HG03571 (cell line): ENCODE data around the gene ACSF3.
"Not testable (repeated sequence)": the region's sequence is repeated elsewhere in the genome, so short reads cannot be mapped to it uniquely, and the experiment has no call there.

Experiments
- ATAC-seq: cut with Tn5 transposase; IDR thresholded peaks from one replicate; pipeline ENCODE4 v1.9.1; 2021; ENCODE audit not compliant: unreplicated experiment

The ACSF3 gene

DNA sequence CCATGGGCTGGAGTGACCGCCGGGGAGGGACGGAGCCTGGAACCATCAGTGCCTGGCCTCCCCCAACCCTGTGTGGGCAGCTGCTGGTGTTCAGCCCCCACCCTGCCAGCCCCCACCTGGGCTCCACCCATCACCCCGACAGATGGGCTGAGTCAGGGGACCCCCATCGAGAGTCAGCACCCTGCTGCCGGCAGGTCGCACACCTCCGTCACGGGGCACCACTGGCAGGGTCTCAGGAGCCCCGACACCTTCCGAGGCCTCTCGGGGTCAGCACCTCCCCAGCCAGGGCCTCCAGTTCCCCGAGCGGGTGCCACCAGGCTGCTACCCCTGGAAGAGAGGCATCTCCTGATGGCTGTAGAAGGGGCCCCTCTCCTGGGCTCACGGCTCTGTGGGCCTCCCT is 38.3 kb upstream of the ACSF3 start:
- no peak for ATAC-seq

DNA sequence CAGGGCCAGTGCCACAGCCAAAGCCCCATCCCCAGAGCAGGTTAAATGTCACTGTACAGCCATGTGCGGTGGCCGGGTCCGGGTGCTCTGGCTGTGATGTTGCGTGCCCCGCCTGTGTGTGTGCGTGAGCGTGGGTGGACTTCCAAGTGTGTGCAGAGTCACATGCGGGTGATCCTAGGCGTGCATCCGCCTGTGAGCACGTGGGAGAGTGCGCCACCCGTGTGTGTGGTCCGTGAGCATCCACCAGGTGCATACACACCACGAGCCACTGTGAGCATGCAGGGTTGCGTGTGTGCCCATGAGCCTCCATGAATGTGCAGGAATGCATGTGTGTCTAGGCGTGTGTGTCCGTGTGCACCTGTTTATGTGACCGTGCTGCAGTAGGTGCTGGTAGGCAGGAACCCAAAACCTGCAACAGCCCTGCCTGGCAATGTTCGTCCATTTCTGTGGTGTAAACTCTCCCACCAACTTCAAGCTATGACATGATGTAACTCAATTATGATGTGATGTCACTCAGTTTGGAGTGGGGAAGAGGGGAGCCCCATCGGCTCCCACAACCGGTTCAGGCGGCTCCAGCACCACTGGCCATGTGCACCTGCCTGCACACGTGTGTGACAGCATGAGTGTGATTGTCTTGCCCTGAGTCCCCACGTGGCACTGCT is 37.6 kb upstream of the ACSF3 start:
- ATAC-seq = no peak

DNA sequence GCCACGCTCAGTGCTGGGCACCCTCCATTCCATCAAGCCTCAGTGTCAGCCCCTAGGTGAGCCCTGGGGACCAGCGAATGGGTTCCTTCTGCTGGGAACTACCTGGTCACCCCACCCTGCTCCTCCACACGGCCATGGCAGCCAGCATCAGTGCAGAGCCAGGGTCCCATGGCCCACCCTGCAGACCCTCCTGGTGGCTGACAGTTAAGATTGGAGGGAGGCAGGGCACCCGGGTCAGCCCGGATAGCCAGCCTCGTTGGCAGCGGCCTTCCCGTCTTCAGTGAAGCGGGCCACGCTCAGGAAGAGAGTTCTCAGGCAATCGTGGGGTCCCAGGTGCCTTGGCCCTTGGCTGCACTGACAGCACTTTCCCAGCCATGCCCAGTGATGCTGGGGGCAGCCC is 37.1 kb upstream of the ACSF3 start:
- ATAC-seq = no peak

DNA sequence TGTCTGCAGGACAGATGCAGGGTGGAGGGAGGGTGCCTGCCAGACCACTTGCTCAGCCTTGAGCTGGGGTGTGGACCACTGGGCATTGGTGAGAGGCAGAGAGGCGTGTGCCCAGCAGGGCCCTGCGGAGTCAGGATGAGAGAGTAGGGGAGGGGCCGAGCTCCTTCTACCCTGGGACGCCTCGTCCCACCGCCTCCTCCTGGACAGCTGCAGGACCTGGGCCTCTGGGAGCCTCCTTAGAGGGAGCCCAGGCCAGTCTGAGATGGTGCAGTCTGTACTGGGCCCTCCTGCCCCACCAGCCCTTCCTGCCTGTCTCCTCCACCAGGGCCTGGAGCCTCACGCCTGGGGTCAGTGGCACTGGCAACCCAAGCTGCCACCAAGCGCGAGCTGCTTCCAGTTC is 35.9 kb upstream of the ACSF3 start:
- ATAC-seq = no peak

DNA sequence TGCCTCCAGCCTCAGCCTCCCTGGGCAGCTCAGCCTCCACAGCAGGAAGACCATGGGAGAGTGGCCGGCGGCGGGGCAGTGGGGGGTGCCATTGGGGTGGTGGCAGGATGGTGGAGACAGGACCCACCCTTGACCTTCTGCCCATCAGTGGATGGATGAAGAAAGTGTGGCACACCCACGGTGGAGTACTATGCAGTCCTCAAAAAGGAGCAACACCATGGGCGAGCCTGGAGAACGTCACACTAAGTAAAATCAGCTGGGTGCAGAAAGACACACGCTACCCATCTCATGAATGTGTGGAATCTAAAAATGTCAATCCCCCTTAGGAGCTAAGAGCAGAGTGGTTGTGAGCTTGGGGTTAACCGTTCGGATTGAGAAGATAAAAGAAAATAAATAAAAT is 34.8 kb upstream of the ACSF3 start:
- ATAC-seq = no peak

DNA sequence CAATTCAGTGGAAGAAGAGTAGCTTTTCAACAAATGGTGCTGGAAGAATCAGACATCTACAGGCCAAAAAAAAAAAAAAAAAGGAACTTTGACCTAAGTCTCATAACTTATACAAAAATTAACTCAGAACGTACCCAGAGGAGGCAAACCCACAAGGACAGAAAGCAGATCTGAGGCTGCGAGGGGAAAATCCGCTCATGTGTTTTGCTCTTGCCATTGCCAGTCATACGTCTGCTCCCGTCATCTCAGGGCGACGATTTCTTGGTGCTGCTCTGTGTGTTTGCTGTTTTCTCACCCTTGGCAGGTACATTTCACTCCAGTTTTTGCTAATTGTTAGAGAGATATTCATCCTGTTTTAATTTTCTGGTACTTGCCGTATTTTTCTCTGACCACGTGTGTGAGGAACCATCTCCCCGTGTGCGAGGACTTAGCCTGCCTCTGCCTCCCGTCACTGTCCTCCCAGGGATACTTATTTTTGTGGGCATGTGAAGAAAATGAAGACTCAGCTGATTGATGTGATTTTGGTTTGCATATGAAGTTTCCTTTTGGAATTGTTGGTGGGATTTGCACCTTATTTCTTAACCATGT is 33.4 kb upstream of the ACSF3 start:
- ATAC-seq = no peak

DNA sequence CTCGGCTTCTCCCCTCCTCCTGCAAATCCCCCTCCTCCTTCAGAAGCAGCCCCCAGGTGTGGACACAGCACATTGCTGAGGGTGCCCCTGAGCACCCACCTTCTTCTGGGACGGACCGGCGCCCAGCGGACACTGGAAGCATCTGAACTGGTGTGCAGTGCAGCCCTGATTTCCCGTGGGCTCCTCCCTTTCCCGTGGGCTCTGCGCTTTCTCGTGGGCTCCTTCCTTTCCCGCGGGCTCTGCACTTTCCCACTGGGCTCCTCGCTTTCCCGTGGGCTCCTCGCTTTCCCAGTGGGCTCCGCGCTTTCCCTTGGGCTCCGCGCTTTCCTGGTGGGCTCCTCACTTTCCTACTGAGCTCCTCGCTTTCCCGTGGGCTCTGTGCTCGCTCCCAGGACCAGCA is 32.6 kb upstream of the ACSF3 start:
- no peak for ATAC-seq

DNA sequence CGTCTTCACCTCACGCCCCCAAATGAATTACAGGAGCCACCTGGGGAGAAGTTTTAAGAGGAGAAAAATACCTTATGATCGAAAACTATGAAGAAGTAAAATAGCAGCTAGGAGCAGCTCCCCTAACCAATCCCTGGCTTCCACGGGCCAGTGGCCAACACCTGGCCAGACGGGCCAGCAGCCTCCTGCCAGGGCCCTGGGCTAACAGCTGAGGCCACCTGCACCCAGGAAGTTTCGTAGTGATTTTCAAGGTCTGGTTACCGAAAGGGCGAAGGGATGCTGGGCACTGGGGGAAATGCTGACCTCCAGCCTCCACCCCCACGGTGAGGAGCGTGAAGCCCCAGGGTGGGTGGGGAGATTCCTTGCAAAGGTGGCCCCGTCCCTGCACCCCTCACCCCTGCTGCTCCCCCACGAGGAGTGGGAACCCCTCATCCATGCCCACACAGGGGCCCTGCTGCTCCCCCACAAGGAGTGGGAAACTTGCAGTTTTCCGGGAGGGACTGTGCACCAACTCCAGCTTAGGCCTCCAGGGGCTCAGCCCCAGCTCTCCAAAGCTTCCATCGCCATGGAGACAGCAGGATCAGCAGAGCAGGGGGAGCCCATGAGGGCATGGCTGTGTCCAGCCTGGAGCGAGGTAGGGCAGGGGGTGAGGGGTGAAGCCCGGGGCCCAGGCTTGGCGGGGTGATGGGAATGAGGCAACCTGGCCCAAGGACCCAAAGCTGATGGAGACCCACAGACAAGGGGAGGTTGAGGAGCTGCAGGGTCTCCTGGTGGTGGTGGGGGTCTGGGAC is 31.9 kb upstream of the ACSF3 start:
- ATAC-seq = no peak

DNA sequence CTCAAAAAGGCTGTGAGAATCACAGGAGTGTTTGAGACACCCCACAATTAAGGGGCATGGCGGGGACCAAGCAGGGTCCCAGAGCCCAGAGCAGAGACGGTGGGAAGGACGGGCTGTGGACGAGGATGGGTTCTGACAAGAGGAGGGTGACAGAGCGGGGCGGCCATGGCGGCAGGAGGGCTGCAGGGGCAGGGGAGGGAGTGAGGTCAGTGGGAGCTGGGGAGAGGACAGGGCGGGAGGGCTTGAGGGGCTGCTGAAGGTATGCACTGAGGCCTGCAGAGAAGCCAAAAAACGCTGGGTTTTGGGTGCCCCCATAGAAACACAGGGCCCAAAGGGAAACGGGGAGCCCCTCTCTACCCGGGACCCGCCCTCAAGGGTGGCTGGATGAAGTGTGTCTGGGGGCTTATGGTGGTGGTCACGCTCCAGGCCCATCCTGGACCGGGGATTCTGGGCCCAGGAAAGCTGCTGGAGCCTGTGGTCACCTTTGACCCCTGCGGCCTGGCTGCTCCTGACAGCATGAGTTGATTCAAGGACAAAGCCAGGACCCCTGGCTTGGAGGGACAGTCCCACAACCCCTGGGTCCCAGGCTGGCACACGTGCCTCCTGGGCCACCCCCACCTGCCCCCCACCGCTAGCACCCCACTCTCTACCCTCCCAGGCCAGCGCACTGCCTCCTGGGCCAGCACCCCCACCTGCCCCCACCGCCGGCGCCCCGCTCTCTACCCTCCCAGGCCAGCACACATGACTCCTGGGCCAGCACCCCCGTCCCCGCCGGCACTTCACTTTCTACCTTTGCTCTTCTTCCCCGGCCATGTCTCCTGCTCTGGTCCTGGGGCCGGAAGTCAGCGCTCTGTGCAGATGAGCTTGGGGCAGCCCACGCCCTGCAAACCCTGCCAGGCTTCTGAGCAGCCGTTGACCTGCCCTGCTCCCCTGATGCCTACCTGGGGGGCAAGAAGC is 31.0 kb upstream of the ACSF3 start:
- no peak for ATAC-seq

DNA sequence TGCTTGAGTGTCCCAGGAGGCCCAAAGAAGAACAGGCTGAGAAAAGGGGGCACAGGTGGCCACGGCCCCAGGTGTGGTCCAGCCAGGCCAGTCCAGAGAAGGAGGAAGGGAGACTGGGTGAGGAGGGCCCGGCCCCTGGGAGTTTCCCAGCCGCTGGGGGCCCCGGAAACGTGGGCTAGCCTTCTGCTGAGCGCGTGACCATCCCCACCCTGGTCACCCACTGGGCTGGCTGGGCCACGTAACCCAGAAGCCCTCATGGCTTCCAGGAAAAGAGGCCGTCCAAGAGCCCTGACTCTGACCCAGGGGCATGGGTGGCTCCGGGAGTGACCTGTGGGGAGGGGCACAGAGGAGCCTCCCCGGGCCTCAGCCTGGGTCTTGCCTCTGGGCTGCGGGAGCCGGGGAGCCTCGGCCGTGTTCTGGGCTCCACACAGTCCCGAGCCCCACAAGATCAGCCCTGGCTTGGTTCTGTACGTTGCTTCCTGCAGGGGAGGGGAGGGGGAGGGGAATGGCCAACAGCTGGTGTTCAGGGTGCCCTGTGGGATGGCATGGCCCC is 29.8 kb upstream of the ACSF3 start:
- ATAC-seq = no peak

DNA sequence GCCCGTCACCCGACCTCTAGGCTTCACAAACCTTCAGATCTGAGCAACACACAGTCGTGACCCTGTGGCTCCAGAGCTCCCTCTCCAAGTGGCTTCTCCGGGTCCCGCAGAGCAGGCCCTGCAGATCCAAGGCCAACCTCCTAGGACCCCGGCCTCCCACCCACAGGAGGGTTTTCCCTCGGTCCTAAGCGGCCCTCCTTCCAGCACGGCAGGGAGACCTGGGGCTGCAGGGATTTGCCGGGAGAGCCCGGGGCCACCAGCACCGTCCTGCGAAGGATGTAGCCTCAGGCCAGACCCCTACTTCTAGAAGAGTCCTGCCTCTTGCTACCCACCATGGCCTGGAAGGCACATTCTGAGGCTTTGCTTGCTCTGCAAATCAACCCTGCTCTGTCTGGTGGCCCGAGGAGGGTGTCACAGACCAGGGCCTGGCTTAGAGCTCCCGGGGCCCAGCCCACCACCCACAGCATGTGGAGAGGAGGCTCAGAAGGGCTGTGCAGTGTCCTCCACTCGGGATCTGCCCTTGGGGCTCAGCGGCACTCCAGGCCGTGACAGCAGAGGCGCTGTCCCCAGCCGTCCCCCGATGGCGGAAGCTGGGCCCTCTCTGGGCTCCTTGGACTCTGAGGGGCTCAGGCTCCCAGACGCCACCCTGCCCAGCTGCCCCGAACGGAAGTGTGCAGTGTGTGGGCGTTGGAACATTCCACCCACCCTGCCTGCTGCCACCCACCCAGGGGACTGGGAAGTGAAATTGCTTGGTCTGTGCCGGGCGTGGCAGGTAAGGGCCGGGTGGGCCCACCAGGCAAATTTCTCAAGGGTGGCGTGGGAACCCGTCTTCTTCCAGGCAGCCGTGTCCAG is 28.8 kb upstream of the ACSF3 start:
- ATAC-seq = no peak

DNA sequence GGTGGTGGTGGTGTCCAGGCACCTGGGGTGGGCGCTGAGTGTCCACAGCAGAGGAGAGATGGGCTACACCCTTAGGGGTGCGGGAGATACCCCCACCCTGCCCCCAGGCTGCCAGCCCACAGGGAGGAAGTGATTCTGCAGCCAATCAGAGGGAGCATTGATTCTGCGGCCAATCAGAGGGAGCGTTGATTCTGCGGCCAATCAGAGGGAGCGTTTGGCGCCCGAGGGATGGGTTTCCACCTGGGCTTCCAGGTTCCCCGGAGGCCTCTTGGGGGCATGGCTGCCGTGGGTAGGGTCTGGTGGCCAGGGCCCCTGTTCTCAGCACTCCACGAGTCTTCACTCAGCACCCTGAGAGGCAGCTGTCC is 28.2 kb upstream of the ACSF3 start:
- no peak for ATAC-seq

DNA sequence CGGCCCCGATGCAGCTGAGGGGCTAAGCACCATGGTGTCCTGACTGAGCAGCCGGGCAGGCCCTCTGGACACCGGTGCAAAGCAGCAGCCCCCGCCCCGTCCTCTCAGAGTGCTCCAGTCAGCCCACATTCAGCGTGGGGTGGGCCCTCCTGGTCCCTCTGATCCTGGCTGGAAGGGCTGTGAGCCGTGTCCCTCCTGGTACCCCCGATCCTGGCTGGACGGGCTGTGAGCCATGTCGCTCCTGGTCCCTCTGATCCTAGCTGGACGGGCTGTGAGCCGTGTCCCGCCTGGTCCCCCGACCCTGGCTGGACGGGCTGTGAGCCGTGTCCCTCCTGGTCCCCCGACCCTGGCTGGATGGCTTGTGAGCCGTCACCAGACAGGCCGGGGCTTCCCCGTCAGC is 26.9 kb upstream of the ACSF3 start:
- ATAC-seq = no peak

DNA sequence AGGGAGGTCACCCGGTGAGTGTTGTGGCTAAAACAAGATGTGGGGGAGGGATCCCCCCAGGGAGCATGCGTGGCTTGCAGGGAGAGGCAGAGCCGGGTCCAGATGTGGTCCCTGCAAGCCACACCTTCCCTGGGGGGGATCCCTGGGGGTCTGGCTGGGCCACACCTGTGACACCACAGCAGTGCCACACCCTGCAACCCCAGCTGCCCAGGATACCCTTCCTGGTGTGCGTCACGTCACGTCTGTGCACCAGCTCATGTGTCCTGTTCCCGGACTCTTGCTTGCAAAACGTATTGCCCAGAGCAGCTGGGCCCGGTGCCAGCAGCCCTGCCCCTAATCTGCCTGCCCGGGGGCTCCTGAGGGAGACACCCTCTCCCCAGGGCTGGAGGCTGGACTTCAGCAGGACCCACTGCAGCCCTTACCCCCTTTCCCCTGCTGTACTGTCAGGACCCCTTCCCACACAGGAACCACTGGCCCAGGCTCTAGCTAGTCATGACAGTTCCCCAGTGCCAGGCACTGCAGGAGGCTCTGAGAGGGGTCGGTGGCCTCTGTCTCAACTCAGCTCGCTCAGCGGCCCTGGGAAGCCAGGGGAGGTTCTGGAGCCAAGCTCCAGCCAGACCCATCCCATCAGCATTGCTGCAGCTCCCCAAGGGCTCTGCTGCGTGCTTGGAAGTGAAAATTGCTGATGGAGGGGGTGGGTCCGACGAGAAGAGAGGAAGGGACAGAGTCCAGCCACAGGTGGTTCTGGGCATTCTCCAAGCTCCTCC is 25.8 kb upstream of the ACSF3 start:
- ATAC-seq = no peak

DNA sequence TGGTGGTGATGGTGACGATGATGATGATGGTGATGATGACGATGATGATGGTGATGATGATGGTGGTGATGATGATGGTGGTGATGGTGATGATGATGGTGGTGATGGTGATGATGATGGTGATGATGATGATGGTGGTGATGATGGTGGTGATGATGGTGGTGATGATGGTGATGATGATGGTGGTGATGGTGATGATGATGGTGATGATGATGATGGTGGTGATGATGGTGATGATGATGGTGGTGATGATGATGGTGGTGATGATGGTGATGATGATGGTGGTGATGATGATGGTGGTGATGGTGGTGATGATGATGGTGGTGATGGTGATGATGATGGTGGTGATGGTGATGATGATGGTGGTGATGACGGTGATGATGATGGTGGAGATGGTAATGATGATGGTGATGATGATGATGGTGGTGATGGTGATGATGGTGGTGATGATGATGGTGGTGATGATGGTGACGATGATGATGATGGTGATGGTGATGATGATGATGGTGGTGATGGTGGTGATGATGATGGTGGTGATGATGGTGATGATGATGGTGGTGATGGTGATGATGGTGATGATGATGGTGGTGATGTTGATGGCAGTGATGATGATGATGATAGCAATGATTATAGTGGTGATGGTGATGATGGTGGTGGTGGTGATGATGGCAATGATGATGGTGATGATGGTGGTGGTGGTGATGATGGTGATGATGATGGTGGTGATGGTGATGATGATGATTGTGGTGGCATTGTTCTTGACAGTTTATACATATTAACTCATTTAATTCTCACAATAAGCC is 24.6 kb upstream of the ACSF3 start:
- not testable (repeated sequence) for ATAC-seq

DNA sequence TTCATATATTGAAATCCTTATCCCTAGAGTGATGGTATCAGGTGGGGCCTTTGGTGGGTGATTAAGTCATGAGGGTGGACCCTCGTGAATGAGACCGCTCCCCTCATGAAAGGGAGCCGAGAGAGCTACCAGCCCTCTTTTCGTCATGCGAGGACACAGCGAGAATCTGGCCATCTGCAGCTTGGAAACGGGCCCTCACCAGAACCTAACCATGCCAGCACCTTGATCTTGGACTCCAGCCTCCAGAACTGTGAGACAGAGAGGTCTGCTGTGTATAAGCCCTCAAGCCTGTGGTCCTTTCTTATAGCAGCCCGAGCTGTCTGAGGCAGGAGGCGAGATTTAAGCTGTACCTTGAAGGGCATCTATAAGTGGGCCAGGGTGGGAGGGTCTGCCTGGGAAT is 23.7 kb upstream of the ACSF3 start:
- no peak for ATAC-seq

DNA sequence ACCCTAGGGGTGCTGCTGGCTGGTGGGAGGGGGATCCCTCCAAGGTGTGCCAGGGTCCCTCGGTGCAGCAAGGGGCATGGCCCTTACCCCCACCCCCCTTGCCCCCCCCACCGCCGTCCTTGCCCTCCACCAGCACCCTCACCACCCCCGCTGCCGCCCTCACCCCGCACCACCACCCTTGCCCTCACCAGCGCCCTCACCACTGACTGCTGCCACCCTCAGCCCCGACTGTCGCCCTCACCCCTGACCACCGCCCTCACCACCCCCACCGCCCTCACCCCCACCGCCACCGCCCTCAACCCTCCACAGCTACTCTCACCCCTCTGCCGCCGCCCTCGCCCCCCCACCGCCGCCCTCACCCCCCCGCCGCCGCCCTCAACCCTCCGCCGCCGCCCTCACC is 23.1 kb upstream of the ACSF3 start:
- ATAC-seq = no peak

DNA sequence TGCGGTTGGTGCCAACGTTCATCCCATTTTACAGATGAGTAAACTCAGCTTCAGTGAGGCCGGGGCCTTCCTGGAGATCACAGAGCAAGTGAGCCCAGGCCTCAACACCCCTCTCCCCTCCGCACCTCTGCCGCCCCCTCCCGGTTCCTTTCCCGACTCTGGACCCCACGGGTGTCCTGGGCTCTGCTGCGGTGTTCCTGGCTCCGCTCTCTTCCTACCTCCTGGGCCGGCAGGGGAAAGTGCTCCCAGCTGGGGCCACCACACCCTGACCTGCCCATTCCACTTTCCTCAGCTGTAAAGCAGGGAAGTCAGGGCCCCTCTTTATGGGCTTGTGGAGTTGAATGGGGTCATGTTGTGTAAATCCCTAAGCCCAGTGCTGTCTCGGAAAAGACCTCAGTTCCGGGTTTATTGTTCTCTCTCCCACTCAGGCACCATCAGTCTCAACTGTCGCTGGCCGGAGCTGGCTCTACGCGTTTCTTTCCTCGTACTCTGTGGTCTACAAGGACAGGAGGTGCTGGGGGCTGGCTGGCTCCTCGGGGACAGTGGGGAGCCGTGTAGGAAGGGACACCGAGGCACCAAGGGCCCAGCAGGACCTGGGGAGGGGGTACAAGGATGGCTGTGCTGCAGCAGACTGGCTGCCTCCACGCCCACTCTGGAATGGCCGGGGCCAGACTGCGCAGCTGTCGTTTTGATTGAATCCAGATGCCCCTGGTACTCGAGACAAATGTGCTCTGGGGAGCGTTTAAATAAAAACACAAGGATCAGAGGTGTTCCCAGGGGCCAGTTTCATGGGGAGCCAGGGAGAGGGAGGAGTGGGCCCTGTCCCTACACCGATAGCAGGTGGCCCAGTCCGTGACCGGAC is 21.7 kb upstream of the ACSF3 start:
- no peak for ATAC-seq
